Osteocyte (in vitro differentiated cells): ENCODE results near the gene DIAPH3. TPM values are rescaled to one million over a fixed set of nuclear protein-coding genes. Genes with fewer than 3 reads are reported as not detected.

Experiments
- DNase-seq: peaks from one replicate; pipeline ENCODE4 v3.0.0; 2021; ENCODE audit warnings: mixed read lengths; ENCODE audit not compliant: unreplicated experiment; ENCODE audit errors: extremely low spot score
- H3K27ac Mint-ChIP-seq: one replicate; pipeline ENCODE4 v1.8.0; 2021; ENCODE audit warnings: mild to moderate bottlenecking, mixed read lengths; ENCODE audit not compliant: unreplicated experiment
- H3K27me3 Mint-ChIP-seq: one replicate; pipeline ENCODE4 v1.8.0; 2021; ENCODE audit warnings: mixed read lengths; ENCODE audit not compliant: unreplicated experiment
- H3K36me3 Mint-ChIP-seq: one replicate; pipeline ENCODE4 v1.8.0; 2021; ENCODE audit warnings: mixed read lengths; ENCODE audit not compliant: unreplicated experiment
- H3K4me1 Mint-ChIP-seq: one replicate; pipeline ENCODE4 v1.8.0; 2021; ENCODE audit warnings: mixed read lengths; ENCODE audit not compliant: unreplicated experiment
- H3K4me3 Mint-ChIP-seq: one replicate; pipeline ENCODE4 v1.8.0; 2021; ENCODE audit warnings: mild to moderate bottlenecking, moderate library complexity, mixed read lengths; ENCODE audit not compliant: unreplicated experiment
- H3K9me3 Mint-ChIP-seq: one replicate; pipeline ENCODE4 v1.8.0; 2021; ENCODE audit warnings: mixed read lengths; ENCODE audit not compliant: unreplicated experiment
- total RNA-seq: library from RNA; stranded (reverse); gene quantifications from 2 replicates; pipeline ENCODE4 v1.2.1, GENCODE V29; 2021
- TF ChIP-seq, protein P1 (sequence below): fragments of 200-600 bp; sonication (generic); IDR thresholded peaks from 2 replicates; pipeline ENCODE4 v1.5.0; 2021; ENCODE audit warnings: antibody characterized with exemption, mild to moderate bottlenecking, moderate library complexity

DIAPH3 gene
- total RNA-seq, 1 donor from 2014 or later = 12.2 TPM

DNA sequence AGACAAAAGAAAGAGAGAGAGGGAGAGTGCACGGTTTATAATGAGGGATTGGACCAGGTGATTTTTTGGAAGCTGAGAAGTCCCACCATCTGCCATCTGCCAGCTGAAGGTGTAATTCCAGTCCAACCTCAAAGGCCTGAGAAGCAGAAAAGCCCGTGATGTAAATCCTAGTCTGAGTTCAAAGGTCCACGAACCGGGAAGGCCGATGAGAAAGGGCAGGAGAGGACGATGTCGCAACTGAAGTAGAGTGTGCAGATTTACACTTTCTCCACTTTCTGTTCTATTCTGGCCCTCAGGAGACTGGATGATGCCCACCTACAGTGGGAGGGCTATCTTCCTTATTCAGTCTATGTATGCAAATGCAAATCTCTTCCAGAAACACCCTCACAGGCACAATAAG is 500.0 kb downstream of the DIAPH3 start:
- no peak for DNase-seq
- Mint-ChIP-seq H3K36me3 (peaks cover 5% of the 10 kb centered on the region), H3K4me1 (no peaks in the 10 kb centered on the region), H3K9me3 (peaks cover 4% of the 10 kb centered on the region), H3K27ac (no peak overlapping the region), H3K27me3 (no peaks in the 10 kb centered on the region), H3K4me3 (no peak overlapping the region)
- TF ChIP-seq, protein P1, sequence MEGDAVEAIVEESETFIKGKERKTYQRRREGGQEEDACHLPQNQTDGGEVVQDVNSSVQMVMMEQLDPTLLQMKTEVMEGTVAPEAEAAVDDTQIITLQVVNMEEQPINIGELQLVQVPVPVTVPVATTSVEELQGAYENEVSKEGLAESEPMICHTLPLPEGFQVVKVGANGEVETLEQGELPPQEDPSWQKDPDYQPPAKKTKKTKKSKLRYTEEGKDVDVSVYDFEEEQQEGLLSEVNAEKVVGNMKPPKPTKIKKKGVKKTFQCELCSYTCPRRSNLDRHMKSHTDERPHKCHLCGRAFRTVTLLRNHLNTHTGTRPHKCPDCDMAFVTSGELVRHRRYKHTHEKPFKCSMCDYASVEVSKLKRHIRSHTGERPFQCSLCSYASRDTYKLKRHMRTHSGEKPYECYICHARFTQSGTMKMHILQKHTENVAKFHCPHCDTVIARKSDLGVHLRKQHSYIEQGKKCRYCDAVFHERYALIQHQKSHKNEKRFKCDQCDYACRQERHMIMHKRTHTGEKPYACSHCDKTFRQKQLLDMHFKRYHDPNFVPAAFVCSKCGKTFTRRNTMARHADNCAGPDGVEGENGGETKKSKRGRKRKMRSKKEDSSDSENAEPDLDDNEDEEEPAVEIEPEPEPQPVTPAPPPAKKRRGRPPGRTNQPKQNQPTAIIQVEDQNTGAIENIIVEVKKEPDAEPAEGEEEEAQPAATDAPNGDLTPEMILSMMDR = no peak

DNA sequence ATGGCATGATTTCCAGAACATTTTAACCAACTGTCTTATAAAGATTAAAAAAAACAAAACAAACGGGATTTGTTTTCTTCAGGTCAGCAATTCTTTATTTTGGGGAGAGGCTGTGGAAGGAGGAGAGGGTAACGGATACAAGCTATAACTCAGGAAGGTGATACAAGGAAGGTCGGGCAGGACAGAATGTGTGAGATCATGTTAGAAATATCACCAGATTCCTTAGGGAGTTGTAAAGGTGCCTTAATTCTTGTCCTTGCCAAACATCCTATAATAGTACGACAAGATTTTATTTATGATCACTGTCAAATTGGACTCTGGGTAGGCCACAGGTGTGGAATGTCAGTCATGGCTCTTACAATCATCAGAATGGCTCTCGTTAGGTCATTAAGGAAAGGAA is 503.1 kb downstream of the DIAPH3 start:
- no peak overlapping the region for H3K4me3 Mint-ChIP-seq
- peaks cover 4% of the 10 kb centered on the region for H3K9me3 Mint-ChIP-seq
- TF ChIP-seq, protein P1 = no peak
- no peaks in the 10 kb centered on the region for H3K4me1 Mint-ChIP-seq
- no peak for DNase-seq
- H3K27ac Mint-ChIP-seq = no peak overlapping the region
- no peaks in the 10 kb centered on the region for H3K27me3 Mint-ChIP-seq
- peaks cover 3% of the 10 kb centered on the region for H3K36me3 Mint-ChIP-seq

DNA sequence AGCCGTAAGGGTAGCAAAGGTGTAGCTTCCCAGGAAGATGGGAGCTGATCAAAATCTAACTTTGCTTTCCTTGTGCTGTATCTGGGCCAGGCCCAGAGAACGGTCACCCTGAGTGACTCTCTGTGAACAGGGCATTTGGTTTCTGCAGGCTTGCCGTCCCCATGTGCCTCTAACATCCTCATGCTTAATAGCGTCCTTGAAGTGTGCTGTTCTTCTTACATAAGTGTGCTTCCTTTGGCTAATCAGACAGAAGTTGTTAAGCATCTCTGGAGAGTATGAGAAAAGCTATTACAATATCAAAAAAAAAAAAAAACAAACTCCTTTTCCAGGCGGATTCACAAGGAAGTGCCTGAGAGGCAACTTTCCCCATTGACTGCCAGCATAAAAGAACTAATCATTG is 503.7 kb downstream of the DIAPH3 start:
- H3K9me3 Mint-ChIP-seq = peaks cover 4% of the 10 kb centered on the region
- no peak overlapping the region for H3K27ac Mint-ChIP-seq
- no peak overlapping the region for H3K4me3 Mint-ChIP-seq
- TF ChIP-seq, protein P1 = no peak
- DNase-seq = no peak
- H3K27me3 Mint-ChIP-seq = no peaks in the 10 kb centered on the region
- H3K36me3 Mint-ChIP-seq = peaks cover 3% of the 10 kb centered on the region
- no peaks in the 10 kb centered on the region for H3K4me1 Mint-ChIP-seq

DNA sequence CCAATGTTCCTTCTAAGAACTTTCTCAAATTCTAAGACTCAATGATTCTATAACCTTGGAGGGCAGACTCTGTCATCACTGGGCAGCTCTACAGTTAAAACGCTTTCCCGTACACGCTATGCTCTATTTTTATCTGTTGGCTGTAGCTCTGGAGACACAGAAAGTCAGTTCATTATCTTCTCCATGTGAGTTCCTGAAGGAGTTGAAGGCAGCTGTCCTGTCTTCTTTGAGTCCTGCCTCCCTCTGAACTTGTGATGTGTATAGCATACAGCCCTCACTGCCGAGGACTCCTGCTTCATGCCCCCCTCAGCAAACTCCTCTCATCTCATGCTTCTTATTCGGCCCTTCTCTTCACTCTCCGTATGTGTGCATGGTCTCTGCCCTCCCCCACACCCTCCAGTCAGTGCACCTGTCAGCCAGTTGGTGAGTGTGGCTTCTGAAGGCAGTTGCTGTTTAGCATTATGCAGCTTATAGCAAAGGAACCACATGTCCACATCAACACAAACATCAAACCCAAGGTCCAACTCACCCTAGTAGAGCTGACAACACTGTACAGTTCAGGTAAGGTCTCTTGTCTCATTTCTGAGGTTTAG is 504.9 kb downstream of the DIAPH3 start:
- Mint-ChIP-seq H3K9me3 (peaks cover 4% of the 10 kb centered on the region), H3K4me1 (no peaks in the 10 kb centered on the region), H3K27ac (no peak overlapping the region), H3K36me3 (no peaks in the 10 kb centered on the region), H3K27me3 (no peaks in the 10 kb centered on the region), H3K4me3 (no peak overlapping the region)
- DNase-seq = no peak
- TF ChIP-seq, protein P1 = no peak

DNA sequence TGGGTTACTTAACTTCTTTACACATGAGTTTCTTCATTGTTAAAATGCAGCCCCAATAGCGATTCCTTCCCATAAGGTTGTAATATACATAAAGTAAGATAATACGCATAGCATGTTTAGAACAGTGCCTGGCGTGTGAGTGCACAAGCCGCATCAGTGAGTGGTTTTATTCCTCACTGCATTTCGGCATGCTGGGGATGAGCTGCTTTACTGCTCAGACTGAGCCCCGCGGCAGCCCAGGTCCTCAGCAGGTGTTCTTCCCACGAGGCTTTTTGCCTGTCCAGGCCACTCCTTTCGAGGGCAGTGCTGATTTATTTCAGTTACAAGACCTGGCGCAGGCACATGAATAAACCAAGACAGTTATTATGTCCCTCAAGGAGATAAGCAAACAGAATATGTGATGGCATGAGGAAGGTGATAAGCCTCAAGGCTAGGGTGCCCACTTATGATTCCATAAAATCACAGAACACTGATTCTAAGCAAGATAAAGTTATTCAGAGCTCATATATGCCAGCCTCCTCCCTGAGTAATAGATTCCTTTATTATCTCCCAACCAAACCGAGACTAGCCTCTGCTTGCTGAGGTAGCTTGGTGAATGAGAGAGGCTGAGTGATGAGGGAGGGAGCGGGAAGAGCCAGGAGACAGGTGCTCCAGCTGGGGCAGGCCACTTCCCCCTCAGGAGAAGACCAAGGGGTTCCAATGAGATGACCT is 505.5 kb downstream of the DIAPH3 start:
- no peaks in the 10 kb centered on the region for H3K36me3 Mint-ChIP-seq
- H3K27ac Mint-ChIP-seq = no peak overlapping the region

More for the DNA sequence above, 505.5 kb downstream of the DIAPH3 start:
- no peaks in the 10 kb centered on the region for H3K4me1 Mint-ChIP-seq
- no peak overlapping the region for H3K4me3 Mint-ChIP-seq
- TF ChIP-seq, protein P1 = no peak
- H3K27me3 Mint-ChIP-seq = no peaks in the 10 kb centered on the region
- peaks cover 2% of the 10 kb centered on the region for H3K9me3 Mint-ChIP-seq
- DNase-seq = no peak
